HepG2 (cell line): ENCODE measurements around the gene ST6GALNAC6. TPM values are rescaled to one million over a fixed set of nuclear protein-coding genes. Genes with fewer than 3 reads are reported as not detected.

Experiments
- BRCA1 ChIP-seq: sonication (generic); formaldehyde crosslinking; IDR thresholded peaks from 2 replicates; pipeline ENCODE4 v1.4.0; 2020; ENCODE audit warnings: missing genetic modification reagents
- ESRRA ChIP-seq: sonication (generic); formaldehyde crosslinking; IDR thresholded peaks from 2 replicates; pipeline ENCODE4 v1.5.1; 2020; ENCODE audit warnings: mild to moderate bottlenecking, low read depth, missing genetic modification reagents
- HCFC1 ChIP-seq: fragments of 150-350 bp; IDR thresholded peaks from 2 replicates; pipeline ENCODE4 v1.6.1; 2014; ENCODE audit warnings: low read depth, low read length
- HDAC2 ChIP-seq: sonication (generic); formaldehyde crosslinking; IDR thresholded peaks from 2 replicates; pipeline ENCODE4 v1.4.0; 2020; ENCODE audit warnings: missing genetic modification reagents
- HNRNPK ChIP-seq: fragments of 200-400 bp; formaldehyde crosslinking; IDR thresholded peaks from 2 replicates; pipeline ENCODE4 v1.6.1; 2018; ENCODE audit warnings: low read length, low read depth, moderate library complexity, mild to moderate bottlenecking; ENCODE audit not compliant: poor library complexity, severe bottlenecking
- HNRNPLL ChIP-seq: fragments of 200-400 bp; formaldehyde crosslinking; IDR thresholded peaks from 2 replicates; pipeline ENCODE4 v1.6.1; 2017; ENCODE audit warnings: mild to moderate bottlenecking, low read depth, low read length; ENCODE audit not compliant: poor library complexity, severe bottlenecking
- HOXA5 ChIP-seq: sonication (generic); formaldehyde crosslinking; IDR thresholded peaks from 2 replicates; pipeline ENCODE4 v1.4.0; 2020; ENCODE audit warnings: missing genetic modification reagents
- MED13 ChIP-seq: sonication (generic); formaldehyde crosslinking; IDR thresholded peaks from 2 replicates; pipeline ENCODE4 v1.5.0; 2020; ENCODE audit warnings: missing genetic modification reagents
- MEIS1 ChIP-seq: sonication (generic); formaldehyde crosslinking; IDR thresholded peaks from 2 replicates; pipeline ENCODE4 v1.9.0; 2021; ENCODE audit warnings: mild to moderate bottlenecking, missing genetic modification reagents, moderate library complexity, borderline replicate concordance
- NR2F1 ChIP-seq, 2 experiments: fragments of 450-650 bp in 1 of 2; formaldehyde crosslinking in 1 of 2; IDR thresholded peaks; 2 replicates each; pipeline versions ENCODE4 v1.5.0 to v1.6.1; 2016 to 2020; ENCODE audit warnings: mild to moderate bottlenecking in 1 of 2, missing compliant biosample characterization in 1 of 2, missing genetic modification reagents in 1 of 2, moderate library complexity in 1 of 2
- PAF1 ChIP-seq: IDR thresholded peaks from 2 replicates; pipeline ENCODE4 v1.6.1; 2016; ENCODE audit warnings: missing genetic modification reagents, missing compliant biosample characterization
- SOX6 ChIP-seq, 2 experiments: fragments of 450-650 bp in 1 of 2; sonication (generic) in 1 of 2; formaldehyde crosslinking in 1 of 2; IDR thresholded peaks; 2 replicates each; pipeline versions ENCODE4 v1.4.0 to v1.6.1; 2017 to 2020; ENCODE audit warnings: antibody characterized with exemption in 1 of 2, mild to moderate bottlenecking in 1 of 2, missing genetic modification reagents in 1 of 2
- TCF7 ChIP-seq: sonication (generic); IDR thresholded peaks from 2 replicates; pipeline ENCODE4 v1.6.1; 2016; ENCODE audit warnings: antibody characterized with exemption, low read depth
- ZFP41 ChIP-seq: sonication (generic); formaldehyde crosslinking; IDR thresholded peaks from 2 replicates; pipeline ENCODE4 v1.4.0; 2020; ENCODE audit warnings: mild to moderate bottlenecking, missing genetic modification reagents, borderline replicate concordance
- ZFP82 ChIP-seq: sonication (generic); formaldehyde crosslinking; IDR thresholded peaks from 2 replicates; pipeline ENCODE4 v1.5.1; 2020; ENCODE audit warnings: mild to moderate bottlenecking, missing genetic modification reagents, borderline replicate concordance
- ZNF101 ChIP-seq: sonication (generic); formaldehyde crosslinking; IDR thresholded peaks from 2 replicates; pipeline ENCODE4 v1.4.0; 2020; ENCODE audit warnings: mild to moderate bottlenecking, low read depth, missing genetic modification reagents, borderline replicate concordance
- ZNF121 ChIP-seq: sonication (generic); formaldehyde crosslinking; IDR thresholded peaks from 2 replicates; pipeline ENCODE4 v1.5.0; 2020; ENCODE audit warnings: mild to moderate bottlenecking, missing genetic modification reagents
- ZNF232 ChIP-seq: sonication (generic); formaldehyde crosslinking; IDR thresholded peaks from 2 replicates; pipeline ENCODE4 v1.4.0; 2020; ENCODE audit warnings: missing genetic modification reagents, borderline replicate concordance
- ZNF44 ChIP-seq: sonication (generic); formaldehyde crosslinking; IDR thresholded peaks from 2 replicates; pipeline ENCODE4 v1.5.1; 2020; ENCODE audit warnings: mild to moderate bottlenecking, missing genetic modification reagents
- ZNF790 ChIP-seq: sonication (generic); formaldehyde crosslinking; IDR thresholded peaks from 2 replicates; pipeline ENCODE4 v1.8.0; 2022; ENCODE audit warnings: missing genetic modification reagents, mild to moderate bottlenecking, borderline replicate concordance
- polyA plus RNA-seq, 8 experiments: library from polyadenylated mRNA; depleted of rRNA in 3 of 8; stranded (reverse) in 7 of 8; unstranded in 1 of 8; fragments of >200 nt; fragmentation: Illumina TruSeq in 4 of 8; extraction: Trizol in 4 of 8; gene quantifications; 2 replicates each; pipeline versions ENCODE4 v1.2.1 to v1.2.3, GENCODE V29; 2011 to 2016; ENCODE audit warnings: low read depth in 4 of 8, missing spikeins in 1 of 8, mixed read lengths in 1 of 8; ENCODE audit not compliant: insufficient read depth in 1 of 8
- total RNA-seq, 5 experiments: library from RNA; depleted of rRNA; stranded (reverse); fragments of >200 nt; fragmentation: Illumina TruSeq; extraction: Trizol; gene quantifications; 2 replicates each; pipeline ENCODE4 v1.2.3, GENCODE V29; 2016; ENCODE audit warnings: low read depth in 1 of 5
- TF ChIP-seq, protein P1 (sequence below): sonication (generic); formaldehyde crosslinking; IDR thresholded peaks from 2 replicates; pipeline ENCODE4; 2020; ENCODE audit warnings: missing genetic modification reagents, mild to moderate bottlenecking, borderline replicate concordance
- TF ChIP-seq, protein P2 (sequence below): IDR thresholded peaks from 2 replicates; pipeline ENCODE4 v1.6.1; 2016
- TF ChIP-seq, protein P3 (sequence below): IDR thresholded peaks from 2 replicates; pipeline ENCODE4 v1.6.1; 2016; ENCODE audit warnings: missing genetic modification reagents, missing compliant biosample characterization
- TF ChIP-seq, protein P4 (sequence below): sonication (generic); formaldehyde crosslinking; IDR thresholded peaks from 2 replicates; pipeline ENCODE4 v1.5.0; 2020; ENCODE audit warnings: missing genetic modification reagents, mild to moderate bottlenecking, borderline replicate concordance

ST6GALNAC6 gene
- total and polyA plus RNA-seq, 2 of the 13 experiments (the other 11 are each of a cell fraction or from before 2014, with no cell fraction given): 18.5 to 65.4 TPM

DNA sequence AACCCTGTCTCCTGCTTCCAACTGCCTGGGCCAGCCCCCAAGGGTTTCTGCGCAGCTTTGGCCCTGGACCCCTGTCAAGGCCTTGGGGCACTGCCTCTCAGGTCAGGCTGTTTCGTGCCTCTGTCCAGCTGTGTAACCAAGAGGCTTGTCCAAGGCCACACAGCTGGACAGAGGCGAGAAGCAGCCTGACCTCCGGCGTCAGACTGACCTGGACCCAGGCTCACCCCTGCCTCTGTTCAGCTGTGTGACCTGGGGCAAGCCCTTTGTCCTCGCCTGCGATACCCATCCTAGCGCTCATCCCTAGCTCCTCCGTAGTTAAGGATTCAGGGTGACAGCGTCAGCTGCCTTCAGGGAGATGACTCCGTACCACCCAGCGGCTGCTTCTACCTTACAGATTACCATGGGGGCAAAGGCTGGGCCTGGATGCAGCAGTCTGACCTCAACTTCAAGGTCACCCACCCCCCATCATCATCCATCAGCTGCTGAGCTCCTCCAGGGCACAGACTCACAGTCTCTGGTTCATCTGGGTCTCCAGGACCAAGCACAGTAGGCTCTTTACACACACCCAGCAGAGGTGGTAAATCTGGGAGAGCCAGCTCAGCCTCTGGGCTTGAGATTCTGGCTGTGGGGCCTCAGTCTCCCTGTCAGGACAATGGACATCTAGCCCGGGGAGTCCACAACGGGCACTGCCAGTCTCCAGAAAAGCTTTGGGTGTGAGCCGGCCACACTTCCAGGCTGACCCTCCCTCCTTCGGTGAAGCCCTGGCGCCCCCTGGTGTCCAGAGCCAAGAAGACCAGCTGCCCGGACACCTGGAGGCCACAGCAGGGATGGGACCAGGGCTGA lies 29.9 kb downstream of the ST6GALNAC6 start (continued):
- TF ChIP-seq, protein P1, sequence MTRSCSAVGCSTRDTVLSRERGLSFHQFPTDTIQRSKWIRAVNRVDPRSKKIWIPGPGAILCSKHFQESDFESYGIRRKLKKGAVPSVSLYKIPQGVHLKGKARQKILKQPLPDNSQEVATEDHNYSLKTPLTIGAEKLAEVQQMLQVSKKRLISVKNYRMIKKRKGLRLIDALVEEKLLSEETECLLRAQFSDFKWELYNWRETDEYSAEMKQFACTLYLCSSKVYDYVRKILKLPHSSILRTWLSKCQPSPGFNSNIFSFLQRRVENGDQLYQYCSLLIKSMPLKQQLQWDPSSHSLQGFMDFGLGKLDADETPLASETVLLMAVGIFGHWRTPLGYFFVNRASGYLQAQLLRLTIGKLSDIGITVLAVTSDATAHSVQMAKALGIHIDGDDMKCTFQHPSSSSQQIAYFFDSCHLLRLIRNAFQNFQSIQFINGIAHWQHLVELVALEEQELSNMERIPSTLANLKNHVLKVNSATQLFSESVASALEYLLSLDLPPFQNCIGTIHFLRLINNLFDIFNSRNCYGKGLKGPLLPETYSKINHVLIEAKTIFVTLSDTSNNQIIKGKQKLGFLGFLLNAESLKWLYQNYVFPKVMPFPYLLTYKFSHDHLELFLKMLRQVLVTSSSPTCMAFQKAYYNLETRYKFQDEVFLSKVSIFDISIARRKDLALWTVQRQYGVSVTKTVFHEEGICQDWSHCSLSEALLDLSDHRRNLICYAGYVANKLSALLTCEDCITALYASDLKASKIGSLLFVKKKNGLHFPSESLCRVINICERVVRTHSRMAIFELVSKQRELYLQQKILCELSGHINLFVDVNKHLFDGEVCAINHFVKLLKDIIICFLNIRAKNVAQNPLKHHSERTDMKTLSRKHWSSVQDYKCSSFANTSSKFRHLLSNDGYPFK (CRISPR knock-in tag): no peak
- no peak for TF ChIP-seq HNRNPK
- no peak for TF ChIP-seq ZNF232 (CRISPR knock-in tag)
- TF ChIP-seq MEIS1 (CRISPR knock-in tag): no peak
- no peak for TF ChIP-seq ZFP82
- no peak for TF ChIP-seq HDAC2 (CRISPR knock-in tag)
- no peak for TF ChIP-seq BRCA1 (CRISPR knock-in tag)
- TF ChIP-seq, protein P2, sequence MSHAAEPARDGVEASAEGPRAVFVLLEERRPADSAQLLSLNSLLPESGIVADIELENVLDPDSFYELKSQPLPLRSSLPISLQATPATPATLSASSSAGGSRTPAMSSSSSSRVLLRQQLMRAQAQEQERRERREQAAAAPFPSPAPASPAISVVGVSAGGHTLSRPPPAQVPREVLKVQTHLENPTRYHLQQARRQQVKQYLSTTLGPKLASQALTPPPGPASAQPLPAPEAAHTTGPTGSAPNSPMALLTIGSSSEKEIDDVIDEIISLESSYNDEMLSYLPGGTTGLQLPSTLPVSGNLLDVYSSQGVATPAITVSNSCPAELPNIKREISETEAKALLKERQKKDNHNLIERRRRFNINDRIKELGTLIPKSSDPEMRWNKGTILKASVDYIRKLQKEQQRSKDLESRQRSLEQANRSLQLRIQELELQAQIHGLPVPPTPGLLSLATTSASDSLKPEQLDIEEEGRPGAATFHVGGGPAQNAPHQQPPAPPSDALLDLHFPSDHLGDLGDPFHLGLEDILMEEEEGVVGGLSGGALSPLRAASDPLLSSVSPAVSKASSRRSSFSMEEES (CRISPR knock-in tag): no peak
- TF ChIP-seq HCFC1: no peak
- no peak for TF ChIP-seq SOX6 (IDR thresholded peaks at IDR 0.05)
- peak; percentile 25; the same call in 1 of the 2 replicates for TF ChIP-seq SOX6 (CRISPR knock-in tag; IDR thresholded peaks at IDR 0.05)
- no peak for TF ChIP-seq ZNF44 (CRISPR knock-in tag)
- no peak for TF ChIP-seq ZFP41 (CRISPR knock-in tag)
- no peak for TF ChIP-seq ZNF121
- no peak for TF ChIP-seq PAF1 (CRISPR knock-in tag)
- TF ChIP-seq HNRNPLL: no peak
- no peak for TF ChIP-seq TCF7
- TF ChIP-seq, protein P3, sequence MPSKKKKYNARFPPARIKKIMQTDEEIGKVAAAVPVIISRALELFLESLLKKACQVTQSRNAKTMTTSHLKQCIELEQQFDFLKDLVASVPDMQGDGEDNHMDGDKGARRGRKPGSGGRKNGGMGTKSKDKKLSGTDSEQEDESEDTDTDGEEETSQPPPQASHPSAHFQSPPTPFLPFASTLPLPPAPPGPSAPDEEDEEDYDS (CRISPR knock-in tag): no peak
- 0 out of 2 replicates have a peak, but pooled peaks have one; percentile 45 for TF ChIP-seq HOXA5 (CRISPR knock-in tag)
- TF ChIP-seq ZNF101: no peak
- 0 out of 2 replicates have a peak, but pooled peaks have one; percentile 42 for TF ChIP-seq ESRRA (CRISPR knock-in tag)
- TF ChIP-seq ZNF790 (CRISPR knock-in tag): no peak
- TF ChIP-seq, protein P4, sequence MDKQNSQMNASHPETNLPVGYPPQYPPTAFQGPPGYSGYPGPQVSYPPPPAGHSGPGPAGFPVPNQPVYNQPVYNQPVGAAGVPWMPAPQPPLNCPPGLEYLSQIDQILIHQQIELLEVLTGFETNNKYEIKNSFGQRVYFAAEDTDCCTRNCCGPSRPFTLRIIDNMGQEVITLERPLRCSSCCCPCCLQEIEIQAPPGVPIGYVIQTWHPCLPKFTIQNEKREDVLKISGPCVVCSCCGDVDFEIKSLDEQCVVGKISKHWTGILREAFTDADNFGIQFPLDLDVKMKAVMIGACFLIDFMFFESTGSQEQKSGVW: no peak
- TF ChIP-seq MED13 (CRISPR knock-in tag): no peak
- peak in 1 of 2 experiments; percentile 14; a peak in 1 of 4 replicates for TF ChIP-seq NR2F1 (CRISPR knock-in tag; IDR thresholded peaks at IDR 0.05)
